Adrenal gland (tissue), 5 donors: ENCODE data around the gene EPC2.

Source experiments
- POLR2A ChIP-seq, 2 donors: fragments of 450-650 bp; IDR thresholded peaks; one replicate each; pipeline ENCODE4 v1.6.1; 2017; ENCODE audit warnings: antibody characterized with exemption in 2 of 2, mild to moderate bottlenecking in 2 of 2, moderate library complexity in 1 of 2
- TF ChIP-seq, protein P1 (sequence below), 6 experiments: fragments of 450-650 bp in 4 of 6; fragments of 200-600 bp in 2 of 6; sonication (generic) in 1 of 6; IDR thresholded peaks; 1 replicate in 5 of 6; 2 replicates in 1 of 6; pipeline versions ENCODE4 v1.5.1 to v1.8.0; 2016 to 2021; ENCODE audit warnings: antibody characterized with exemption in 6 of 6, mild to moderate bottlenecking in 2 of 6, moderate library complexity in 1 of 6
- donor health status: DM: no; HTN: no; CAD: no.

DNA sequence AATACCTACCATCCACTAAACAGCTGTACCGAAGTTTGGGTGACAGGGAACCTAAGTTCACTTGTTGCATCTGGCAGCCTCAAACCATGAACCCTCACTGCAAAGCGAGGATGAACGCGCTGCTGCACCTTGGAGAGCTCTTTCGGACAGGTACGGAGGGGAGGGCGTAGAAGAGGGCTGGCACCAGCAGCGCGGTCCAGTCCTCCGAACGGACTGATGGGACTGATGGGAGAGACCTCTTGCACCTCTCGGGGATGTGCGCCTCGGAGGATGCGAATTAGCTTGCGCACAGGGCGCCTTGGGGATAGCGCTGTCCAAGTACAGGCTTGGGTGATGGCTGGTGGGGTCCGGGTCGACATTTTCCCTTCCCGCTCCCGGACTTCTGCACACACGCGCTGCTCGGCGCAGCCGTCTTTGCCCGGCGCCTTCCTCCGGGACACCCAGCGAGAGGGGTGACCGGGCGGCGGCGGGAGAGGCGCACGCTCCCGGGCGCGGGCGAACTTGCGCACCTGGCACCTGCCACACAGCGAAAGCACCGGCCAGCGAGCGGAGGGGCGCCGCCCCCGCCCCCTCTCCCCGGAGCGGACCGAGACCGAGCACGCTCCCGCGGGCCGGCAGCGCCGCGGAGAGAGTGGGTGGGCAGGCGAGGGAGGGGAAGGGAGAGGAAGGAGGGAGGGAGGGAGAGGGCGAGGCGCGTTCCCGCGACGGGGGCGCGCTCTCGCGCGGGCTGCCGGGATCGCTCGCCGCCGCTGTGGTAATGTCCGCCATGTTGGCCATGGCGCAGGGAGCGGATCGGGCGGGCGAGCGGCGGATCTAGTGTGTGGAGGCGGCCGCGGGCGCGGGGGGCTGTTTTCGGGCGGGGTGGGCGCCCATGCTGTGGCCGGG, at the start of gene EPC2:
- TF ChIP-seq, protein P1, sequence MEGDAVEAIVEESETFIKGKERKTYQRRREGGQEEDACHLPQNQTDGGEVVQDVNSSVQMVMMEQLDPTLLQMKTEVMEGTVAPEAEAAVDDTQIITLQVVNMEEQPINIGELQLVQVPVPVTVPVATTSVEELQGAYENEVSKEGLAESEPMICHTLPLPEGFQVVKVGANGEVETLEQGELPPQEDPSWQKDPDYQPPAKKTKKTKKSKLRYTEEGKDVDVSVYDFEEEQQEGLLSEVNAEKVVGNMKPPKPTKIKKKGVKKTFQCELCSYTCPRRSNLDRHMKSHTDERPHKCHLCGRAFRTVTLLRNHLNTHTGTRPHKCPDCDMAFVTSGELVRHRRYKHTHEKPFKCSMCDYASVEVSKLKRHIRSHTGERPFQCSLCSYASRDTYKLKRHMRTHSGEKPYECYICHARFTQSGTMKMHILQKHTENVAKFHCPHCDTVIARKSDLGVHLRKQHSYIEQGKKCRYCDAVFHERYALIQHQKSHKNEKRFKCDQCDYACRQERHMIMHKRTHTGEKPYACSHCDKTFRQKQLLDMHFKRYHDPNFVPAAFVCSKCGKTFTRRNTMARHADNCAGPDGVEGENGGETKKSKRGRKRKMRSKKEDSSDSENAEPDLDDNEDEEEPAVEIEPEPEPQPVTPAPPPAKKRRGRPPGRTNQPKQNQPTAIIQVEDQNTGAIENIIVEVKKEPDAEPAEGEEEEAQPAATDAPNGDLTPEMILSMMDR (IDR thresholded peaks at IDR 0.05) = no peak
- peak in 1 of 2 donors; percentile 54 for TF ChIP-seq POLR2A (IDR thresholded peaks at IDR 0.05)
